Superior temporal gyrus (tissue), 1 donor: ENCODE measurements around the gene NUDT4.

ENCODE experiments used
- DNase-seq: peaks from one replicate; pipeline ENCODE4 v3.0.0-alpha.2; 2016; ENCODE audit errors: extremely low spot score

Gene NUDT4

DNA sequence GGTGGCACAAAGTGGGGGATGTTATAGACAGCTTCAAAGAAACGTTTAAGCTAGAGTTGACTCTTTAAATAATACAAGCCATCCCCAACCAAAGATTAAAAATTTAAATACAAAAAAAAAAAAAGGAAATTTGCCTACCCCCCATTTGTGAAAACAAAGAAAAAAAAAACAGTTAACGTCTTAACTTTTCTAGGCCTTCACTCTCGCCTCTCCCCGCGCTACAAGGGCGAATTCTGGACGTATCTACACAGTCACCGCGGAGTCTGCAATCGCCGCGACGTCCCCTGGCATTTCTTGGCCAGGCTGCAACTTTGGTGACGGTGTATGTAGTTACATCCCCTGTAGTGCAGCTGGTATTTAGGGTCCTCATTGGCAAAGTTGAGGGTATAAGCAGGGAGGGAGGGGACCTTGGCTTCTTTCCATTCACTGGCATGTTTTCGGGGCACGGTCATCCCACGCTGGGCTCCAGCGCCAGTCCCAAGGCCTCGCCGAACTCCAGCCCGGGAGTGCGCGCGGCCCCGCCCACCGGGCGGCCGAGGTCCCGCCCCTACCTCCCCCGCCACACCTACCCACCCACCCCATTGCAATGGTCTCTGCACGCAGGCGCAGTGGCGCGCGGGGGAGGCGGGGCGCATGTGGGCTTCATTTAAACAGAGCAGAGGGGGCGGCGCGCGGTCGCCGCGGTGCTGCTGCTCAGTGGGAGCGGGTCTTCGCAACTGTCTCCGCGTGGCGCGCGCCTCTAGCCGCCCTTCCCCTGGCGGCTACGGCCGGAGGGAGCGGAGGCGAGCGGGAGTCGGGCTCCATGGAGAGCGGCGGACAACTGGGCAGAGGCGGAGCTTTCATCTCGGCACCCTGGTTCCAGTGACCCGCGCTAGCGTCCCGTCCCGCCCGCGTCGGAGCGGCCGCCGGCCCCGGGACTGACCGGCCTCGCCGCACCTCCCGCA, at the start of gene NUDT4:
NUDT4 (plus strand) TSS at position 674 of the 944 bp plus-strand sequence. CDS start 398 bp downstream, outside the sequence.
- peak; percentile 93 for DNase-seq

DNA sequence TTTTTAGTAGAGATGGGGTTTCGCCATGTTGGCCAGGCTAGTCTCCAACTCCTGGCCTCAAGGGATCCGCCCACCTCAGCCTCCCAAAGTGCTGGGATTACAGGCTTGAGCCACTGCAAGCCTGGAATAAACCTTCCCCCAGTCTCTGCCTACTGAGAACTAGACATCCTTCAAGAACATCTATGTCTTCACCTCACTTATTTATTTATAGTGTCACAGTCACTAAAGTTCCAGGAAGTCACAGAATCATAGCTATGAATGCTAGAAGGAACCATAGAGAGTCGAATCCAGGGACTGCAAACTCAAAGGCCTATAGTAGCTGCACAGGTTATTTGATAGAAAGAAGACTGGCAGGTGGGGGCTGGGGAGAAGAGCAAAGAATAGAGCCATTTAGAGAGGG, 44.7 kb upstream of the NUDT4 start:
- no peak for DNase-seq

DNA sequence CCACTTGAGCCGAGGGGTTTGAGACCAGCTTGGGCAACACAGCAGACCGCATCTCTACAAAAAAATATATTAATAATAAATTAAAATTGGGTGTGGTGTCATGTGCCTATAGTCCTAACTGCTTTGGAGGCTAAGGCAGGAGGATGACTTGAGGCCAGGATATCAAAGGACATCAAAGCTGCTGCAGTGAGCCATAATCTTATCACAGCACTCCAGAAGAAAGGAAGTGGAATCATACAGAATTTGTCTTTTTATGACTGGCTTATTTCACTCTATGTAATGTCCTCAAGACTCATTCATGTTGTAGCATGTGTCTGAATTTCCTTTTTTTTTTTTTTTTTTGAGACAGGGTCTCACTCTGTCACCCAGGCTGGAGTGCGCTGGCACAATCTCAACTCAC, 43.9 kb upstream of the NUDT4 start:
- DNase-seq = no peak

DNA sequence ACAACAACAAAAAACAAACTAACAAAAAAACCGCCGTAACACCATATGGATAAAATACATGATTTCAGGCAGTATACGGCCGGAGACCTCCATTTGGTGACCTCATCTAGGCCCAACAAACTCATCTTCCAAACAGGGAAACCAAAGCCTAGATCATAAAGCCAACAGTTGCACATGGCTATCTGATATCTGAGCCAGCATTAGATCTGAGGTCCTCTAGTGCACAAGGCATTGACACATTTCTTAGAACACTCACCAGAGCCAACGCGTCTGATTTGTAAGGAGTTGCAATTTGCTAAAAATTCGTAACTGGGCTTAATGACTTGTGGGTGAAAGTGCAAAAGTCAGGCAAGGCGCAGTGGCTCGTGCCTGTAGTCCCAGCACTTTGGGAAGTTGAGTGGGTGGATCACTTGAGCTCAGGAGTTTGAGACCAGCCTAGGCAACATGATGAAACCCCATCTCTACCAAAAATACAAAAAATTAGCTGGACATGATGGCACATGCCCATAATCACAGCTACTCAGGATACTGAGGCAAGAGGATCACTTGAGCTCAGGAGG, 42.0 kb upstream of the NUDT4 start:
- no peak for DNase-seq

DNA sequence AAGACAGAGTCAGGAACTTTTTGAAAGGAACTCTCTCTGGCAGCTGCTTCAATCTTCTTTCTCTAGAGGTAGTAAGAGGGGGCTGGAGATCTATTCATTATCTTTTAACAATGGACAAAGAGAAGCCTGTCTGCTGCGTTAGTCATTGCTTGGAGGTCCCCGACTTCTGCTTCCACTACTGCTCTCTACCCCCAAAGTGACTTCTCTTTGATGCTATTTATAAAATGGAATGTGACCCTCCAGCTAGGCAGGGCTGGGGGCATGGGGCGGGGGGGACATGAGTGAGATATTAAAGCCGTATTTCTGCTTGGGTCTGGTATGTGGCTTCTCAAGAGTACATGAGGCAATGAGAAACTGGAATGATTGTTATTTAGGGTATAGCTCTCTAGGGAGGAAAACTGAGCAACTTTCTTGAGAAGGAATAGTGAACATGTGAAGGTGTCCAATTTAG, 41.4 kb upstream of the NUDT4 start:
- no peak for DNase-seq

DNA sequence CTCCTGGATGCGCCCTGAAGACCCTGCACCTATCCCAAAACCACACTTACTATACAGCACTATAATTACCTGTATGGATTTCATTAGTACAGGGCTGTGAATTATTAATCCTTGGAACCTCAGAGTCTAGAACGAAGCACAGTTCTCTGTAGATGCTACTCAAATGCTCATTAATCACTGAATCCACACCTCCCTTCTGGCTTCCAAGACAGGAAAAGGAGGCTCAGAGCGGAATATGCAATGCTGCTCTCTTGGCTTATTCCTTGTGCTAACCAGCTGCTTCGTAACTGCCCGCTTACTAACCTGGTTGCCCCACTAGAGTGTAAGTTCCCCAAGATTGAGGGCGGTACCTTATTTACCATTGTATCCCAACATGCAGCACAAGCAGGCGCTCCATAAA, 39.1 kb upstream of the NUDT4 start:
- no peak for DNase-seq

DNA sequence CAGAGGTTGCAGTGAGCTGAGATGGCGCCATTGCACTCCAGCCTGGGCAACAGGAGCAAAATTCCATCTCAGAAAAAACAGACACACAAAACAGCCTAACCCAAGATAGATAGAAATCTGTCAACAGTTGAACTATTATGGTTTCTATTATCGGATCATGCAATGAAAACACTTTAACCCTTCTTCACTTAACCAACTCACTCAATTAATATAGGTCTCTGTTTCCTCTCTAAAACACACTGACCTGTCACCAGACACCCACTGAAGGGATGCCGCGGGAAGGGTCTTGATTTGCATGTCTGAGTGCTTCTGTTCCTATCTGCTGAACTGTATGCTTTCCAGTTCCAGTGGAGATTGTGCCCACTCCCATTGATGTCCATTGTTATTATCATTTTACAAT, 38.0 kb upstream of the NUDT4 start:
- DNase-seq = no peak

DNA sequence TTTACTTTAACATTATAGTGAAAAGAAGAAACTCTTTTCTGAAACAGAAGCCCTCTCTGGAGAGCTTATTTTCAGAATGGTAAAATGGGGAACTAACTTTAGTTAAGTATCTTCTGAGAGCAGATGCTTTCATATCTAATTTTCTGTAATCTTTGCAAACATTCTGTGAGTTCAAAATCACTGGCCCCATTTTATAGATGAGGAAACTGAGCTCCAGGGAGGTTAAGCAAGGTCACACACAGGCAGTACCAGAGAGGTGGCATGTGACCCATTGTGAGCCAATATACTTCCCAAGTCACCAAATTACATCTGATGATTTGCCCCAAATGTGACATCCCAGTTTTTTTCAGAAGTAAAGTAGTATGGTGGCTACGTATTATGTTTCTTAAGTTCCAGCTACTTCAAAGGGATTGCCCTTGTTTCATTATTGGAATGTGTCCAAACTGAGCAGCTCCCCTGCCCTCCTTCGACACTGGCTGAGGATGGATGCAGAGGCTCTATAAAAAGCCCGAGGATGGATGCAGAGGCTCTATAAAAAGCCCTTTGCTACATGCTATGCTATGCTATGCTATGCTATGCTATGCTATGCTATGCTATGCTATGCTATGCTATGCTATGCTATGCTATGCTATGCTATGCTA, 36.2 kb upstream of the NUDT4 start:
- DNase-seq = no peak

DNA sequence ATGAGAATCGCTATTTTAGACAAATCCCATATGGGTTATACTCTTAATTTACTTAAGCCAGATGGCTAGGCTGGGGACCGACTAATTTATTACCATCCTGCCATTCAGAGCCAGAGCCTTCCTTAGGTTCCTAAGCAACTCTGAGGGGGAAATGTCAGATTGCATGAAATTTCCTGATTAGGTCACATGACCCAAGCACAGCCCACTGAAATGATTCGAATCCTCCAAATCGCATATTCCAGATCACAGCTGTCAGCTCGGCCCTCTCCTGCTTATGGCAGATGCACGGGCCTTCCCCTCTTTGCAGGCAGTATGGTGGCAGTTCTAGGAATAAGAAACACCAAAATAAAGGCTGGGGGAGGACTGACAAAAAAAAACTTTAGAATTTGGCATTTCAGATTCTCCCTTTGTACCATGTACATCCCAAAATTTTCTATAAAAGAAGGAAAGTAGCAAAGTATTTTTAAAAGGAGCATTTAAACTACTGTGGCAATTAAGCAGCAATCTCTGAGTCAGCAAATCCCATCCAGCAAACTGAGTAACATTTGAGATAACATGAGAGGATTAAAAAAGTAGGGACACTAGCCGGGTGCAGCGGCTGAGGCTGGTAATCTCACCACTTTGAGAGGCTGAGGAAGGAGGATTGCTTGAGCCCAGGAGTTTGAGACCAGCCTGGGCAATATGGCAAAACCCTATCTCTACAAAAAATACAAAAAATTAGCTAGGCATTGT, 30.5 kb upstream of the NUDT4 start:
- DNase-seq = peak; percentile 29

DNA sequence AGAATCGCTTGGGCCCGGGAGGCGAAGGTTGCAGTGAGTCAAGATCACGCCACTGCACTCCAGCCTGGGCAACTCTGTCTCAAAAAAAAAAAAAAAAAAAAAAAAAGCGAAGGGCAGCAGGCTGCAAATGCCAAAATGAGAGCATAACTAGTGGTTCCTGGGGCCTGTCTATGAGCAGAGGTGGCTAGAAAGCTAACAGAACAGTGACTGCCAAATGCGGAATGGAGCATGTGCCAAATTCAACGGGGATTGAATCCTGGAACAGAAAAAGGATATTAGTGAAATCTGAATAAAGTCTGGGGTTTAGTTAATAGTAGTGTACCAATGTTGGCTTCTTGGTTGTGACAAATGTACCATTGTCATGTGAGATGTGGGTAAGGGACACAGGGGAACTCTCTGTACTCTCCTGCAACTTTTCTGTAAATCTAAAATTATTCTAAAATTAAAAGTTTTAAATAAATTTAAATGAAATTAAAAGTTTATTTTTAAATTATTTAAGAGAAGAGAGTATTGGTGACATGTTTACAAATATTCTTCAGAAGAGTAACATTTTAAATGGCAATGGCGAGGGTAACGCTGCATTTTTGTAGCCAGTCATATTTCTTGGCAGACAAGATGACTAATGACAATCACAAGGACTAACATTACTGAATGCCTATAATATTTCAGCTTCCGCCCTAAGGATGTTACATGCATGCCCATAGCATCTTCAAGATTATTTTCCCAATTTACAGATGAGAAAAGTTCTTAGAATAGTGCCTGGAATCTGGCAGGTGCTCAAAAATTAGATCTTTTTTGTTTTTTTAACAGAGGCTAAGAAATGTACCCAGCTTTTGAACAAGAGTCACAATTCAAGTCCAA, 28.9 kb upstream of the NUDT4 start:
- DNase-seq = no peak

DNA sequence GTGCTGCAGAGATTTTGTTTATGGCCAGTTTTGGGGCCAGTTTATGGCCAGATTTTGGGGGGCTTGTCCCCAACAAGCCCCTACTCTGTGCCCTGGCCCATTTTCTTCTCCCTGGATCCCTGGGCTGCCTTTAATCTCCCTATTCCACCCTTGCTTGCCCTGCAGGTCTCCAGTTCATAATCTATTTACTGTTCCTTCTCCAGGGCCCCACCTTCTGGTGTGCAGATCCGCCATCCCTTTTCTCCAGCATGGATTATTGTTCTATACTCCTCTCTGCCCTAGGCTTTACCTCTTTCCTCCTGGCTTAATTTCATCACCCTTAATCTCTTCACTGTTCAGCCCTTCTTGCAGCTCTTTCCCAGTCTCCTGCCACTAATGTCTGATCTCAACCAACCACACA, 26.0 kb upstream of the NUDT4 start:
- no peak for DNase-seq

DNA sequence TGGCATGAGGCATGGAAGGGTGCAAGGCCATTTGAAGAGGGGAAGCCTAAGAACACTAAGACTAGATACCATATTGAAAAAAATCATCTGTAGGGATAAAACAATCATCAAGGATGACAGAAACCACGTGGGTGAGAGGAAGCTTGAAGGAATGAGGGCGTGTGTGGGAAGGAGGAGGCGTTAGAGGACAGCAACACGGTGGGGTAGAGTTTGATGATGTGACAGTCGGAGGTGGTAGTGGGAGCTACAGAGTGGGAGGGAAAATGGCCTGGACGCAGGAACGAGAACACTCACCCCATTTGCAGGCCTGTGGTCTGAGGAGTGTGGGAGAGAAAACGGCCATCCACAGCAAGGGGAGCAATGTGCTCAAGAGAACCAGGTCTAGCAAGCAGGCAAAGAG, 25.4 kb upstream of the NUDT4 start:
- no peak for DNase-seq

DNA sequence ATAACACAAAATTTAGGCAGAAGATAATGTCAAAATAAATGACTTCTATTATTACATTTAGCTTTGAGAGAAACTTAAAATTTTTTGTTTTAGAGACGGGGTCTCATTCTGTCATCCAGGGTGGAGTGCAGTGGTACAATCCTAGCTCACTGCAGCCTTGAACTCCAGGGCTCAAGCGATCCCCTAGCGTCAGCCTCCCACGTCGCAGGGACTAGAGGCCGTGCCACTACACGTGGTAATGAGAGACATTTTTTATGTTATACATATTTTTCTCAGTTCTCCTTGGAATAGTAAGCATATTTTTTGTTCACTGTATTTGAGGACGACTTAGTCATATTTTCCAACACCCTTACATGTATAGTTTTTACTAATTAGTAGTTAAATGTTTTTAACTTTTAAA, 21.5 kb upstream of the NUDT4 start:
- DNase-seq = no peak

DNA sequence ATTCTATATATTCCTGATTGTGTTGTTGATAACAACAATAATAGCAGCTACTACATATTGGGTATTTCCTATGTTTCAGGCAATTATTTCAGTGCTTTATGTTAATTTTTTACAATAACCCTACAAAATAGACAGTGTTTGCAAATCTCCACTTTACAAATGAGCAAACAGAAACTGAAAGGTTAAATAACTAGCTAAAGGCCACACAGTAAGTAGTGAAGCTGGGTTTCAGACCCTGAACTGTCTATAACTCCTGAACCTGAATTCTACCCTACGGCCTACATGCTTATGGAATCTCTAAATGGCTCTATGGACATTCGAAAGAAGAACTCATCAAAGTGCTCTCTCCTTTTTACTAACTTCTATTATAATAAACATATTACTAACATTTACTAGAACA, 19.7 kb upstream of the NUDT4 start:
- no peak for DNase-seq

DNA sequence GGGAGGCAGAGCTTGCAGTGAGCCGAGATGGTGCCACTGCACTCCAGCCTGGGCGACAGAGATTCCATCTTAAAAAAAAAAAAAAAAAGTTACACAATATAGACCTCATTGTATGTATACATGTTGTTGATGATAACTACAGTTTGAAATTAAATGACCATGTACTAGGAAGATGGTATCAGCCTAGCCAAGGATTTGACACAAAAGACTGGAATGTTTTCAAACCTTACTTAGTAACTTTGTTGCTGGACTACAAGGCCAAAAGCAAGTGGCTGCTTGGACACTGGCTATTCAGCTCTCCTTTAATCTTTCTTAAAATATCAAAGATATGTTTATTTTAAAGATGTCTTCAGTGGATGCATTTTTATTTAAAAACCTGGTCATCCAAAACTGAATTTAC, 18.9 kb upstream of the NUDT4 start:
- no peak for DNase-seq

DNA sequence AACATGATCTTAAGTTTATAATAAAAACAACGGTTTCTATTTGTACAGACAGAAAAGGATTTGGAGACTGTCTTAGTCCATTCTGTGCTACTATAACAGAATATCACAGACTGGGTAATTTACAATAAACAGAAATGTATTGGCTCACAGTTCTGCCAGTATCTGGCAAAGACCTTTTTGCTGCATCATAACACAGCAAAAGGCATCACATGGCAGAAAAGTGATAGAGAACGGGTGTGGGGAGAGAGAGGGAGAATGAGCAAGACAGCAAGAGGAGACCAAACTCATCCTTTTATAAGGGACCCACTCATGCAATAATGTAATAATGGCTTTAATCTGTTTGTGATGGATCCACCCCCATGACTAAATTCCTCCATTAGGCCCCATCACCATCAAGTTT, 17.0 kb upstream of the NUDT4 start:
- peak; percentile 38 for DNase-seq

DNA sequence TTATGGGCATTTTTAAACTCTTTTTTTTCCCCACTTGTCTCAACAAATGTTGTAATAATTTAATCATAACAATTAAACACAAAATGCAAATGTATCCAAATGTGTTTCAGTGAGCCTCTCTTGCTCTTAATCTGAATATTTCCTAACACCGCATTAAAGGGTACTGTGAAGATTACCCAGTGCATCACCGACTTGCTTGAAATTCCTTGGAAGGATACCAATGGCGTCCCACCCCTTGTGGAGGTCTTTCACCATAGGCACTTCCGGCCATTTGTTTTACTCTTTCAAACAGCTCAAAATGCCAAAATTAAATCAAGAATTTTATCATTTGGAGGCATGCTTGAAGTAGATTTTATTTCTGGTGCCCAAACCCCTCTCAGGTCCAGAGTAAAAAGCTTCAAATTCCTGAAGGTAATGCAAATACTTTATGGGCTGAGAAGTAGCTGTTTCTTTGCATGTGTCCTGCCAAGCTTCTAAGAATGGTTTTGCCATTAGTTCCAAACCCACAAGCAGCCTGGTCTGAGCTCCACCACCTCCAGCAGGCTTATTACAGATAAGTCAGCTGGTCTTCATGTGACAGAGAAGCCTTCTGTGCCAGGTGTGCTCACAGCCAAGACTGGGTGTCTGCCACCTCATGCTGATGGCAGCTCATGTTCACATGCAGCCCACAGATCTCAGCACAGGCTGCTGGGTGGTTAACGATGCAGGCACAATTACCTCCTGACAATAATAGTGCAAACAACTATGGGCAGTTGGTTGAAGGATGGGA, 16.4 kb upstream of the NUDT4 start:
- DNase-seq = peak; percentile 60

DNA sequence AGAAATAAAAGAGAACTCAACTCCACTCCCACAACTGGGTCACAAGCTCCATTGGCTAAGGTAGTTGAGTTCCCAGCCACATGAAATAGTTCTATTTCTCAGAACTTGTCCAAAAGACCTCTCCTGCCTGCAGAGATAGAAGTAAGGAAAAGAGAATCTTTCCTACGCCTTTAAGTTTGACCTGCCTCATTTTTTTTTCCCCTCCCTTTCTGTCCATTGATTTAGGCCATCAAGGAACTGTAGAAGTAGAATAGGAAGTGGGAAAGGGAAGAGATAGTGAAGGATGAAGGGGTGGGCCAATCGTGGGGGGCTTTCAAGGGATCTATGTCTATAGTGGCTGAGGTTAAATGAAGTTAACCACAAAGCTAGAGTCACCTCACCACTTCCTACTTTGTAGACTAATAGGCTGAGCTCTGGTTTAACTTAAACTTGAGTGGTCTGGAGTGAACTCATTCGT, 13.9 kb upstream of the NUDT4 start:
- DNase-seq = no peak

DNA sequence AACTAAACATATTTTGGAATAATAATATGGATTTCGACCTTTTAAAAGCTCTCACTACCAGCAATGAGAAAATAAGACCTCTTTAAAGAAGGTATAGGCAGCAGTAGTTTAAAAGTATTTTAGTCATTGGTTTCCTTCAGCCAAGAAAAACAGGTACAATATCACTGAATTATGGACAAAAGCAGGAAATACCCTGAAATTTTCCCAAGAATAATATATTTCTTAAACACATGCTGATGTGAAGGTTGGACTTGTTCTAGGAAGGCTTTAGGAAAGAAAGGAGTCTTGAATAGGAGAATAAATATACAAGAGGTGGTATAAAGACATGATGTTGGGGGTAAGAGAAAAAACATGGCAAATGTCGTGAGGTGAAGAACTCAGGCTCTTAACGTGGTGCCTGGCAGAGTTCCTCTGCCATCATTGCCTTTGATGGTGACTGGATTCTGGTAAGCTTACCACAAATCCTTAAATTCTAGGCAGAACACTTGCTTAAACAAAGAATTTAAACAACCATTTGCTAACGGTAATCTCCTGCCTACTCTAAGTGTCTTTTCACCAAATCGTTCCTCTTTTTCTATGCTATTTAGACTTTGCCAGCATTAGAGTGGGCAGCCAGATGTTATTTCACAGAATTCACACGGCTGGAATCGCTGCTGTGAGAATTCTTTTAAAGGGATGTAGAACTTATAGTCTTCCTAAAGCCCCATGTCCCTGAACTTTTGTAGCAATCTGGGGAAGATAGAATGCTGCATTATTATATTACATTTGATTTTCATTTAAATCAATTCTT, 11.9 kb upstream of the NUDT4 start:
- peak; percentile 11 for DNase-seq
